ENCODE results near the gene CMTR1. TPM values are rescaled to one million over a fixed set of nuclear protein-coding genes. Genes with fewer than 3 reads are reported as not detected.

Gene CMTR1
- total RNA-seq, 1 experiment from 2014 or later: 36.4 TPM

DNA sequence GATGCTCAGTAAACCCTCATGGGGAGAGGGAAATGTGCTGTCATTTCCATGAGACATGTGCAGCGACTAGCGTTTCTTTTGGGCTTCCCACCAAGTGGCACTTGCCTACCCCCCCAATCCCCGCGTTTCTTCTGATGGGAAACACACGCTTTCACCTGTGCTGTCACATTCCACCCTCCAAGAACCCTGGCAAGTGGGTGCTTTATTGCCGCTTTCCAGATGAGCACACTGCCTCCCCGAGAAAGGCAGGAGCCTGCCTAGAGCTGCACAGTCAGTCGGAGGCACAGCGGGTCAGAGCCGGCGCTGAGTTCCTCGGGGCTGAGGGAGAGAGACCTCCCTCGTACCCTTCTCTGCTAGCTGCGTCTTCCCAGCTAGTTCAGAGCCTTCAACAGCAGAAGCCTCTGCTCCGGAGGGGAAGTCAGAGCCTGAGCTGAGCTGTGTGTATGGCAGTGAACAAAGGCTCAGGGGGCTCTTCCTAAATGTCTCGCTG, 78.9 kb downstream of the CMTR1 start:
- no peak overlapping the region for H2AFZ ChIP-seq (ENCODE audit: low read length)
- no peaks in the 10 kb centered on the region for H3K9me2 ChIP-seq (replicated peaks; ENCODE audit: low read length)
- no TSS peak for BruUV-seq (replicated peaks)
- H3K9me3 ChIP-seq (ENCODE audit: low read length): no peaks in the 10 kb centered on the region
- no peaks in the 10 kb centered on the region for H3K27me3 ChIP-seq (ENCODE audit: low read length)
- intact Hi-C loops (cut with micrococcal nuclease): no loop called here
- ATAC-seq (no peak), DNase-seq (no peak)
- no peak overlapping the region for H3K4me2 ChIP-seq (ENCODE audit: low read length)
- ChIA-PET POLR2A (ENCODE audit: unreplicated experiment) (interaction anchor here (0.6 kb wide), 1 partner anchor 78 kb away, joined by 3 read pairs; no protein-coding TSS in a partner anchor), CTCF (no interaction called here)
- TF ChIP-seq EZH2phosphoT487 (IDR thresholded peaks at IDR 0.05; ENCODE audit: borderline replicate concordance, low read length) (no peak), EZH2 (IDR thresholded peaks at IDR 0.05; ENCODE audit: low read length, unreplicated experiment) (no peak), CTCF (conservative IDR thresholded peaks at IDR 0.05; ENCODE audit: low read depth, low read length) (no peak)
- no peak overlapping the region for H3K27ac ChIP-seq (ENCODE audit: low read length)
- H3F3A ChIP-seq (ENCODE audit: low read length, unreplicated experiment): no peaks in the 10 kb centered on the region
- H3K4me3 ChIP-seq (ENCODE audit: low read length): no peak overlapping the region
- no peak overlapping the region for H3K9ac ChIP-seq (ENCODE audit: low read length)
- no peaks in the 10 kb centered on the region for H4K20me1 ChIP-seq (ENCODE audit: low read length)
- H3K79me2 ChIP-seq (ENCODE audit: low read length): no peaks in the 10 kb centered on the region
- no peaks in the 10 kb centered on the region for H3K36me3 ChIP-seq (ENCODE audit: low read depth, low read length)
- H3K4me1 ChIP-seq (ENCODE audit: insufficient read depth, low read length): peaks cover 23% of the 10 kb centered on the region

- H4K20me1 ChIP-seq (ENCODE audit: low read length): no peaks in the 10 kb centered on the region
- DNase-seq: no peak
- no peaks in the 10 kb centered on the region for H3K9me3 ChIP-seq (ENCODE audit: low read length)
- no peak for TF ChIP-seq CTCF (conservative IDR thresholded peaks at IDR 0.05; ENCODE audit: low read depth, low read length)
- TF ChIP-seq EZH2 (IDR thresholded peaks at IDR 0.05; ENCODE audit: low read length, unreplicated experiment): no peak
- no peak for TF ChIP-seq EZH2phosphoT487 (IDR thresholded peaks at IDR 0.05; ENCODE audit: borderline replicate concordance, low read length)
- no peaks in the 10 kb centered on the region for H3K9me2 ChIP-seq (replicated peaks; ENCODE audit: low read length)
- no peak overlapping the region for H3K27ac ChIP-seq (ENCODE audit: low read length)
- no peak for ATAC-seq
- BruUV-seq (replicated peaks): no TSS peak
- no peaks in the 10 kb centered on the region for H3K27me3 ChIP-seq (ENCODE audit: low read length)
- H3K79me2 ChIP-seq (ENCODE audit: low read length): no peaks in the 10 kb centered on the region
- H2AFZ ChIP-seq (ENCODE audit: low read length): no peak overlapping the region
- no peak overlapping the region for H3K4me3 ChIP-seq (ENCODE audit: low read length)
- H3K9ac ChIP-seq (ENCODE audit: low read length): no peak overlapping the region
- no peak overlapping the region for H3K4me2 ChIP-seq (ENCODE audit: low read length)
- ChIA-PET POLR2A (ENCODE audit: unreplicated experiment) (interaction anchor here (0.6 kb wide), 1 partner anchor 79 kb away, joined by 3 read pairs; no protein-coding TSS in a partner anchor), CTCF (no interaction called here)
- intact Hi-C loops (cut with micrococcal nuclease): no loop called here
- no peaks in the 10 kb centered on the region for H3K36me3 ChIP-seq (ENCODE audit: low read depth, low read length)
- H3K4me1 ChIP-seq (ENCODE audit: insufficient read depth, low read length): peaks cover 23% of the 10 kb centered on the region
- H3F3A ChIP-seq (ENCODE audit: low read length, unreplicated experiment): no peaks in the 10 kb centered on the region
Observed at GRCh38 chr6:37512400-37513011, 79.5 kb downstream of the CMTR1 start.

- DNase-seq: no peak
- Histone ChIP-seq H3K4me3 (ENCODE audit: low read length) (no peak overlapping the region), H3K27me3 (ENCODE audit: low read length) (no peaks in the 10 kb centered on the region), H2AFZ (ENCODE audit: low read length) (no peak overlapping the region), H3K79me2 (ENCODE audit: low read length) (no peaks in the 10 kb centered on the region), H3K9ac (ENCODE audit: low read length) (no peak overlapping the region), H4K20me1 (ENCODE audit: low read length) (no peaks in the 10 kb centered on the region), H3K27ac (ENCODE audit: low read length) (no peak overlapping the region), H3K9me2 (replicated peaks; ENCODE audit: low read length) (no peaks in the 10 kb centered on the region), H3F3A (ENCODE audit: low read length, unreplicated experiment) (no peaks in the 10 kb centered on the region), H3K4me2 (ENCODE audit: low read length) (no peak overlapping the region), H3K4me1 (ENCODE audit: insufficient read depth, low read length) (peaks cover 23% of the 10 kb centered on the region), H3K36me3 (ENCODE audit: low read depth, low read length) (no peaks in the 10 kb centered on the region), H3K9me3 (ENCODE audit: low read length) (no peaks in the 10 kb centered on the region)
- CTCF ChIA-PET: no interaction called here
- TF ChIP-seq CTCF (conservative IDR thresholded peaks at IDR 0.05; ENCODE audit: low read depth, low read length): no peak
- TF ChIP-seq EZH2phosphoT487 (IDR thresholded peaks at IDR 0.05; ENCODE audit: borderline replicate concordance, low read length): no peak
- TF ChIP-seq EZH2 (IDR thresholded peaks at IDR 0.05; ENCODE audit: low read length, unreplicated experiment): no peak
- intact Hi-C loops (cut with micrococcal nuclease): no loop called here
- no TSS peak for BruUV-seq (replicated peaks)
- POLR2A ChIA-PET (ENCODE audit: unreplicated experiment): no interaction called here
- no peak for ATAC-seq
Observed at GRCh38 chr6:37513155-37513554, 80.1 kb downstream of the CMTR1 start.

Measured in PC-3 (cell line).